ENCODE results near the gene SPPL2A.

DNA sequence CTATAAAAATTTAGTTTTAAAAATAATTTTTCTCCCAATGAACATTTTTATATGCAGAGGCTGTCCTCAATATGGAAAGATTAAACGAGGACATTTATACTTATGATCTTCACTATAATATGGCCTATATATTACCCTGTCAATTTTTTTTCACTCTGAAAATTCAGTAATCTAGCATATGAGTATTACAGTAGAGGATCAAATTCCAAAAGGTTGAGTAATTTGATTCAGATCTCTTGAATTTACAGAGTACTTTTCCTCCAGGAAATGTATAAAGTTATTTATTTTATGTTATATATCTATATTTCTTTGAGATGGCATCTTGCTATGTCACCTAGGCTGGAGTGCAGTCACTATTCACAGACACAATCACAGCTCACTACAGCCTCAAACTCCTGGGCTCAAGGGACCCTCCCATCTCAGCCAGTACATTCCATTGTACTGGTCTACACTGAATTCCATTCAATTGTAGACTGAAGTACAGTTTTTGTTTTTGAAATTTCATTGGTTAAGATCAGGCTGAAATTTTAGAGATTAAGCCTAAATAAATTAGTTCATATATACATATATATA is 62.7 kb downstream of the SPPL2A start:
- TF ChIP-seq, protein P1, sequence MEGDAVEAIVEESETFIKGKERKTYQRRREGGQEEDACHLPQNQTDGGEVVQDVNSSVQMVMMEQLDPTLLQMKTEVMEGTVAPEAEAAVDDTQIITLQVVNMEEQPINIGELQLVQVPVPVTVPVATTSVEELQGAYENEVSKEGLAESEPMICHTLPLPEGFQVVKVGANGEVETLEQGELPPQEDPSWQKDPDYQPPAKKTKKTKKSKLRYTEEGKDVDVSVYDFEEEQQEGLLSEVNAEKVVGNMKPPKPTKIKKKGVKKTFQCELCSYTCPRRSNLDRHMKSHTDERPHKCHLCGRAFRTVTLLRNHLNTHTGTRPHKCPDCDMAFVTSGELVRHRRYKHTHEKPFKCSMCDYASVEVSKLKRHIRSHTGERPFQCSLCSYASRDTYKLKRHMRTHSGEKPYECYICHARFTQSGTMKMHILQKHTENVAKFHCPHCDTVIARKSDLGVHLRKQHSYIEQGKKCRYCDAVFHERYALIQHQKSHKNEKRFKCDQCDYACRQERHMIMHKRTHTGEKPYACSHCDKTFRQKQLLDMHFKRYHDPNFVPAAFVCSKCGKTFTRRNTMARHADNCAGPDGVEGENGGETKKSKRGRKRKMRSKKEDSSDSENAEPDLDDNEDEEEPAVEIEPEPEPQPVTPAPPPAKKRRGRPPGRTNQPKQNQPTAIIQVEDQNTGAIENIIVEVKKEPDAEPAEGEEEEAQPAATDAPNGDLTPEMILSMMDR (IDR thresholded peaks at IDR 0.05), result no peak
- no peak for TF ChIP-seq EZH2phosphoT487 (IDR thresholded peaks at IDR 0.05)

All from neural progenitor cell (in vitro differentiated cells).